Heart left ventricle (tissue), 16 donors: Measurements from ENCODE around the gene SPAG6. TPM values are rescaled to one million over a fixed set of nuclear protein-coding genes. Genes with fewer than 3 reads are reported as not detected.

ENCODE experiments used
- ATAC-seq, 4 donors: fragments of 200-7000 bp; cut with Tn5 transposase; one replicate each; pipeline ENCODE4 v1.9.1; 2020 to 2022; ENCODE audit warnings: moderate library complexity in 4 of 4, mild to moderate bottlenecking in 3 of 4, moderate number of reproducible peaks in 1 of 4
- DNase-seq, 5 donors: peaks; one replicate each; pipeline ENCODE4 v3.0.0-alpha.2; 2020
- H3K27ac ChIP-seq, 12 donors: fragments of 200-600 bp; sonication (generic) in 4 of 12; one replicate each; pipeline versions ENCODE4 v1.5.0 to v1.8.0; 2016 to 2022; ENCODE audit warnings: mild to moderate bottlenecking in 2 of 12
- H3K27me3 ChIP-seq, 9 donors: fragments of 200-600 bp; sonication (generic) in 2 of 9; one replicate each; pipeline versions ENCODE4 v1.5.1 to v1.8.0; 2016 to 2022; ENCODE audit warnings: mild to moderate bottlenecking in 3 of 9
- H3K36me3 ChIP-seq, 9 donors: fragments of 200-600 bp; sonication (generic) in 2 of 9; one replicate each; pipeline versions ENCODE4 v1.5.0 to v1.8.0; 2018 to 2022; ENCODE audit warnings: mild to moderate bottlenecking in 2 of 9
- H3K4me1 ChIP-seq, 12 donors: fragments of 200-600 bp; sonication (generic) in 4 of 12; one replicate each; pipeline versions ENCODE4 v1.5.0 to v1.8.0; 2016 to 2022; ENCODE audit warnings: mild to moderate bottlenecking in 3 of 12
- H3K4me3 ChIP-seq, 12 donors: fragments of 200-600 bp; sonication (generic) in 4 of 12; one replicate each; pipeline versions ENCODE4 v1.5.0 to v1.8.0; 2017 to 2022; ENCODE audit warnings: mild to moderate bottlenecking in 9 of 12, moderate library complexity in 4 of 12
- H3K9me3 ChIP-seq, 12 donors: fragments of 200-600 bp; sonication (generic) in 4 of 12; one replicate each; pipeline versions ENCODE4 v1.5.0 to v1.8.0; 2016 to 2022; ENCODE audit warnings: mild to moderate bottlenecking in 1 of 12
- POLR2A ChIP-seq, 2 donors: fragments of 450-650 bp; IDR thresholded peaks; one replicate each; pipeline ENCODE4 v1.6.1; 2017; ENCODE audit warnings: antibody characterized with exemption in 2 of 2, mild to moderate bottlenecking in 2 of 2, moderate library complexity in 2 of 2
- WGBS, 4 donors: extraction: QIAGEN DNeasy Blood & Tissue Kit in 2 of 4; methylation state at CpG; one replicate each; pipeline versions ENCODE4 v1.1.5 to v1.1.7; 2013 to 2018; 5-methylcytosine and 5-hydroxymethylcytosine counted together
- intact Hi-C, 10 donors: fragments of 100-400 bp; cut with DNase I; formaldehyde crosslinking; loops; one replicate each; pipeline versions ENCODE4 v1.11.1 to v1.14.2; 2022
- polyA plus RNA-seq, 2 donors: library from polyadenylated mRNA; stranded (reverse); fragments of 200-250 nt; gene quantifications; one replicate each; pipeline ENCODE4 v1.2.3, GENCODE V29; 2013
- total RNA-seq, 9 donors: library from RNA; depleted of rRNA in 2 of 9; stranded (reverse); fragments of >200 nt in 2 of 9; fragmentation: NEBNext Ultra II Directional in 3 of 9; extraction: Animal tissue kit (Norgen Biotek cat#: 25700) in 3 of 9; gene quantifications; one replicate each; pipeline versions ENCODE4 v1.1.0 to v1.2.4, GENCODE V29; 2016 to 2023
- TF ChIP-seq, protein P1 (sequence below), 12 donors: fragments of 200-600 bp; sonication (generic) in 4 of 12; IDR thresholded peaks; one replicate each; pipeline versions ENCODE4 v1.5.0 to v1.8.0; 2018 to 2022; ENCODE audit warnings: antibody characterized with exemption in 12 of 12, mild to moderate bottlenecking in 5 of 12
- donor health status: ischemic (EF 13 %, LVEDD 7.1; RV severe dilation, severe dysfunction).
- donor health status: healthy with polysubstance abuse.
- donor health status: DM: no; HTN: yes; CAD: no.
- donor health status: DM: no; HTN: no; CAD: no.
- donor health status: ischemic (EF 25% LVEDD 6.9; RV normal size, moderate dysfunction).
- donor health status: ischemic (EF 25% LVEDD 5.7; RV mildly dilated, moderate dysfunction).
- donor health status: healthy.
- donor health status: DM: yes; HTN: yes; CAD: no.
- donor health status: ischemic (EF 35%, LVEDD 5.7; RV mildly dilated, moderate dysfunction).
- donor health status: nonischemic (EF 11% LVEDD 7.7; RV severe dilation, severe dysfunction).
- donor health status: DM: yes; HTN: yes; CAD: no.
- donor health status: PGD.
- donor health status: ischemic (EF 29% LVEDD 5.4; RV normal size, mild dysfunction).
- donor health status: nonischemic (EF 23%, LVEDD 6.1; RV moderate dilation, normal function).

The SPAG6 gene
- total and polyA plus RNA-seq, 11 donors: 0.42 TPM; not detected in 10

DNA sequence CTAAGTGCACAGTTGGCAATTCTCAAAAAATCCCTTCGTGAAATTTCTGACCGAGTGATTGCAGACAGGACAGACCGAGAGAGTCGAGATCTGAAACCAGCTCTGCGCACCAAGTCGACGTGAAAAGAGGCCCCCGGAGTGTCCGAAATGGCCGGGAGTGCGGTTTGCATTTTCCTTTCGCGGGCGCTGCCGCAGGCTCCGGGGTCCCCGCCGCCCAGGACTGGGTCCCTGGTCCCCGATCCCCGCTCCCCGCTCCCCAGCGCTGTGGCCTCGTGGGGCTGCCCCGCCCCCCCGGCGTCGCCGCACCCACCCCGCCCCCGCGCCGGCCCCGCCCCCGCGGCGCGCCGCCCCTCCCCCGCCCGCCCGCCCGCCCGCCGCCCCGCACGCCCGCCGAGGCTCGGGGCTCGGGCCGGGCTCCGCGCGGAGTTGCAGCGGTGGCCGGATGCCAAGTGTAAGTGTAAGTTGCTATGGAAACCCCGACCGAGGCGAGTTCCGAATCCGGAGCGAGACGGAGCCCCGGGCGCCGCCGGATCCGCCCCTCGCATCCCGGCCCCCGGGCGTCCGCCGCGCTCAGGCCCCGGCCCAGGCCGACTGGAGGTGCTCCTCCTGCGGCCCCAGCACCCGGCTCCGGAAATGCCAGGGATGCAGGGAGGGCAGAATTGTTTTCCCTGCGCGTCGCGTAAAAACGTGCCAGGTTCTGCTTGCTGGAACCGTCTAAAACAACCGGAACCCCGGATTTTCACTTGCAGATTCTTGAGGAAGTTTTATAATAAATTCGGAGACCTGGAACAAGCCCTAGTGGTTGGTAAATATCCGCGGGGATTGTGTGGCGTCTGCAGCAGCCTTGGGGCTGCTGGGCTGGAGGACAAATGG lies 19.8 kb upstream of the SPAG6 start:
- ATAC-seq (peak in 3 of 4 donors; percentile 54 to 67 (median 55)), DNase-seq (peak; percentile 80 to 89 (median 85))
- no peak for TF ChIP-seq POLR2A (IDR thresholded peaks at IDR 0.05)
- TF ChIP-seq, protein P1, sequence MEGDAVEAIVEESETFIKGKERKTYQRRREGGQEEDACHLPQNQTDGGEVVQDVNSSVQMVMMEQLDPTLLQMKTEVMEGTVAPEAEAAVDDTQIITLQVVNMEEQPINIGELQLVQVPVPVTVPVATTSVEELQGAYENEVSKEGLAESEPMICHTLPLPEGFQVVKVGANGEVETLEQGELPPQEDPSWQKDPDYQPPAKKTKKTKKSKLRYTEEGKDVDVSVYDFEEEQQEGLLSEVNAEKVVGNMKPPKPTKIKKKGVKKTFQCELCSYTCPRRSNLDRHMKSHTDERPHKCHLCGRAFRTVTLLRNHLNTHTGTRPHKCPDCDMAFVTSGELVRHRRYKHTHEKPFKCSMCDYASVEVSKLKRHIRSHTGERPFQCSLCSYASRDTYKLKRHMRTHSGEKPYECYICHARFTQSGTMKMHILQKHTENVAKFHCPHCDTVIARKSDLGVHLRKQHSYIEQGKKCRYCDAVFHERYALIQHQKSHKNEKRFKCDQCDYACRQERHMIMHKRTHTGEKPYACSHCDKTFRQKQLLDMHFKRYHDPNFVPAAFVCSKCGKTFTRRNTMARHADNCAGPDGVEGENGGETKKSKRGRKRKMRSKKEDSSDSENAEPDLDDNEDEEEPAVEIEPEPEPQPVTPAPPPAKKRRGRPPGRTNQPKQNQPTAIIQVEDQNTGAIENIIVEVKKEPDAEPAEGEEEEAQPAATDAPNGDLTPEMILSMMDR (IDR thresholded peaks at IDR 0.05): no peak
- Histone ChIP-seq H3K4me3 (peak overlapping the region; percentile 28 to 76 (median 62)), H3K27ac (peak overlapping the region in 11 of 12 donors; percentile 48 to 77 (median 65)), H3K9me3 (no peaks in the 10 kb centered on the region), H3K4me1 (peaks cover 0 to 42% (median 31%) of the 10 kb centered on the region in 12 donors), H3K36me3 (peaks cover 0 to 43% (median 40%) of the 10 kb centered on the region in 9 donors), H3K27me3 (peaks cover 0 to 29% (median 0%) of the 10 kb centered on the region in 9 donors)
- 1 to 4% (median 1%) methylated on average over 31 to 92 of the region's 92 CpGs for WGBS, 4 donors
- intact Hi-C loops: loop anchor here in 6 of 10 donors (5.0 to 10.0 kb wide), 6 partner anchors 321 to 801 kb away; partner anchors contain the start of genes DNAJC1 (in 2 of the 6), PIP4K2A (in 1 of the 6) and SKIDA1 (in 1 of the 6)

GRCh38 chr10:22326145-22326702 lies 19.1 kb upstream of the SPAG6 start:
- ATAC-seq (no peak), DNase-seq (no peak)
- Histone ChIP-seq H3K27ac (peak overlapping the region in 11 of 12 donors; percentile 48 to 77 (median 65)), H3K9me3 (no peaks in the 10 kb centered on the region), H3K36me3 (peaks cover 0 to 47% (median 40%) of the 10 kb centered on the region in 9 donors), H3K27me3 (peaks cover 0 to 29% (median 0%) of the 10 kb centered on the region in 9 donors), H3K4me3 (peak overlapping the region; percentile 28 to 76 (median 62)), H3K4me1 (peaks cover 0 to 42% (median 31%) of the 10 kb centered on the region in 12 donors)
- intact Hi-C loops: loop anchor here in 6 of 10 donors (5.0 to 10.0 kb wide), 6 partner anchors 321 to 801 kb away; partner anchors contain the start of genes DNAJC1 (in 2 of the 6), PIP4K2A (in 1 of the 6) and SKIDA1 (in 1 of the 6)
- 75 to 78% (median 76%) methylated on average over 8 of the region's 8 CpGs for WGBS, 4 donors
- TF ChIP-seq POLR2A (IDR thresholded peaks at IDR 0.05): no peak
- TF ChIP-seq, protein P1 (IDR thresholded peaks at IDR 0.05): no peak

DNA sequence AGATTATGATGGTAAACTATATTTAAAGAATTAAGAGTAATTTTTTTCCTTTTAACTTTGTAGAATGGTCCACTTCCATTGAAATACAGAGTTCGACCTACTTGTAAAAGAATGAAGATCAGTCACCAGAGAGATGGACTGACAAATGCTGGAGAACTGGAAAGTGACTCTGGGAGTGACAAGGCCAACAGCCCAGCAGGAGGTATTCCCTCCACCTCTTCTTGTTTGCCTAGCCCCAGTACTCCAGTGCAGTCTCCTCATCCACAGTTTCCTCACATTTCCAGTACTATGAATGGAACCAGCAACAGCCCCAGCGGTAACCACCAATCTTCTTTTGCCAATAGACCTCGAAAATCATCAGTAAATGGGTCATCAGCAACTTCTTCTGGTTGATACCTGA lies 16.1 kb upstream of the SPAG6 start:
- H3K9me3 ChIP-seq: peaks cover 0 to 5% (median 0%) of the 10 kb centered on the region in 12 donors
- intact Hi-C loops: loop anchor here in 6 of 10 donors (5.0 to 10.0 kb wide), 6 partner anchors 324 to 804 kb away; partner anchors contain the start of genes DNAJC1 (in 2 of the 6), PIP4K2A (in 1 of the 6) and SKIDA1 (in 1 of the 6)
- H3K4me1 ChIP-seq: peaks cover 0 to 32% (median 14%) of the 10 kb centered on the region in 12 donors
- H3K4me3 ChIP-seq: no peak overlapping the region
- 94 to 98% (median 96%) methylated on average over 3 of the region's 3 CpGs for WGBS, 4 donors
- peaks cover 0 to 17% (median 5%) of the 10 kb centered on the region in 9 donors for H3K27me3 ChIP-seq
- no peak for TF ChIP-seq POLR2A (IDR thresholded peaks at IDR 0.05)
- TF ChIP-seq, protein P1 (IDR thresholded peaks at IDR 0.05): no peak
- H3K36me3 ChIP-seq: peaks cover 0 to 47% (median 40%) of the 10 kb centered on the region in 9 donors
- no peak overlapping the region for H3K27ac ChIP-seq
- DNase-seq: no peak
- no peak for ATAC-seq
